ENCODE measurements around the gene CBL.
"Not testable (repeated sequence)": the region's sequence is repeated elsewhere in the genome, so short reads cannot be mapped to it uniquely, and the experiment has no call there.

The CBL gene

GRCh38 chr11:119166368-119167076 lies 39.6 kb upstream of the CBL start:
- H3K36me3 ChIP-seq, result no peaks in the 10 kb centered on the region
- no peaks in the 10 kb centered on the region for H3K27me3 ChIP-seq
- H3K4me1 ChIP-seq, result no peaks in the 10 kb centered on the region
- H3K4me3 ChIP-seq (ENCODE audit: low read depth, low read length), result no peak overlapping the region
- DNase-seq, result no peak
- TF ChIP-seq CTCF (IDR thresholded peaks at IDR 0.05; ENCODE audit: low read depth, low read length), result no peak
- H3K9me3 ChIP-seq, result no peaks in the 10 kb centered on the region

GRCh38 chr11:119167077-119167458 lies 39.1 kb upstream of the CBL start:
- DNase-seq, H3K9me3 ChIP-seq: not testable (repeated sequence)

GRCh38 chr11:119167933-119168332 lies 38.2 kb upstream of the CBL start:
- peak overlapping the region; percentile 73; the same call in 1 of the 2 replicates for H3K4me3 ChIP-seq (ENCODE audit: low read depth, low read length)
- no peak for TF ChIP-seq CTCF (IDR thresholded peaks at IDR 0.05; ENCODE audit: low read depth, low read length)
- H3K36me3 ChIP-seq, result no peaks in the 10 kb centered on the region
- no peaks in the 10 kb centered on the region for H3K9me3 ChIP-seq
- DNase-seq, result no peak
- H3K27me3 ChIP-seq, result no peaks in the 10 kb centered on the region
- no peaks in the 10 kb centered on the region for H3K4me1 ChIP-seq

More at GRCh38 chr11:119167077-119167458, 39.1 kb upstream of the CBL start:
- not testable (repeated sequence) for H3K4me1 ChIP-seq; H3K36me3 ChIP-seq; H3K4me3 ChIP-seq (ENCODE audit: low read depth, low read length); H3K27me3 ChIP-seq

- Histone ChIP-seq H3K36me3 (no peaks in the 10 kb centered on the region), H3K4me1 (no peaks in the 10 kb centered on the region), H3K4me3 (ENCODE audit: low read depth, low read length) (peak within 1 kb of the TSS; percentile 73), H3K27me3 (no peaks in the 10 kb centered on the region), H3K9me3 (no peaks in the 10 kb centered on the region)
- DNase-seq, result peak; percentile 86
- peak; percentile 91 for TF ChIP-seq CTCF (IDR thresholded peaks at IDR 0.05; ENCODE audit: low read depth, low read length)
These were observed 37.5 kb upstream of the CBL start, which contains the start of gene NLRX1 for GRCh38 chr11:119168471-119169281. NLRX1 (plus strand) TSS chr11:119168725; CDS start chr11:119171404, 2,679 bp downstream.

GRCh38 chr11:119169282-119169719 lies 36.8 kb upstream of the CBL start:
- no peak for DNase-seq

GRCh38 chr11:119172513-119172912 lies 33.6 kb upstream of the CBL start:
- no peak for TF ChIP-seq CTCF (IDR thresholded peaks at IDR 0.05; ENCODE audit: low read depth, low read length)
- Histone ChIP-seq H3K4me3 (ENCODE audit: low read depth, low read length) (no peak overlapping the region), H3K36me3 (no peaks in the 10 kb centered on the region), H3K27me3 (no peaks in the 10 kb centered on the region), H3K9me3 (no peaks in the 10 kb centered on the region), H3K4me1 (peaks cover 10% of the 10 kb centered on the region)
- DNase-seq, result no peak

More at GRCh38 chr11:119169282-119169719, 36.8 kb upstream of the CBL start:
- Histone ChIP-seq H3K4me3 (ENCODE audit: low read depth, low read length) (peak overlapping the region; percentile 73), H3K9me3 (no peaks in the 10 kb centered on the region), H3K36me3 (no peaks in the 10 kb centered on the region), H3K4me1 (no peaks in the 10 kb centered on the region; the same call in 1 of the 2 replicates), H3K27me3 (no peaks in the 10 kb centered on the region)
- TF ChIP-seq CTCF (IDR thresholded peaks at IDR 0.05; ENCODE audit: low read depth, low read length), result no peak
